RWPE1 (cell line): ENCODE results near the gene PIGO.

Experiments used
- CTCF ChIA-PET: fragments of 350-600 bp; sonication (Branson Sonifier 250); formaldehyde crosslinking; extraction: SDS; loops from one replicate; lab custom pipeline; 2021; lab: Yijun Ruan, JAX
- POLR2A ChIA-PET: fragments of 400-600 bp; formaldehyde crosslinking; extraction: SDS; loops from one replicate; lab custom pipeline; 2020; ENCODE audit warnings: antibody characterized with exemption; ENCODE audit not compliant: low non-redundant PET; lab: Yijun Ruan, JAX
- DNase-seq: peaks from one replicate; pipeline ENCODE4 v3.0.0; 2012; ENCODE audit warnings: low spot score
- H3K27ac ChIP-seq: fragments of 450-650 bp; 2 replicates; pipeline ENCODE4 v1.5.1; 2017
- TF ChIP-seq, protein P1 (sequence below): fragments of 450-650 bp; conservative IDR thresholded peaks from 2 replicates; pipeline ENCODE4 v1.5.1; 2017; ENCODE audit warnings: low read depth, mild to moderate bottlenecking

PIGO gene

DNA sequence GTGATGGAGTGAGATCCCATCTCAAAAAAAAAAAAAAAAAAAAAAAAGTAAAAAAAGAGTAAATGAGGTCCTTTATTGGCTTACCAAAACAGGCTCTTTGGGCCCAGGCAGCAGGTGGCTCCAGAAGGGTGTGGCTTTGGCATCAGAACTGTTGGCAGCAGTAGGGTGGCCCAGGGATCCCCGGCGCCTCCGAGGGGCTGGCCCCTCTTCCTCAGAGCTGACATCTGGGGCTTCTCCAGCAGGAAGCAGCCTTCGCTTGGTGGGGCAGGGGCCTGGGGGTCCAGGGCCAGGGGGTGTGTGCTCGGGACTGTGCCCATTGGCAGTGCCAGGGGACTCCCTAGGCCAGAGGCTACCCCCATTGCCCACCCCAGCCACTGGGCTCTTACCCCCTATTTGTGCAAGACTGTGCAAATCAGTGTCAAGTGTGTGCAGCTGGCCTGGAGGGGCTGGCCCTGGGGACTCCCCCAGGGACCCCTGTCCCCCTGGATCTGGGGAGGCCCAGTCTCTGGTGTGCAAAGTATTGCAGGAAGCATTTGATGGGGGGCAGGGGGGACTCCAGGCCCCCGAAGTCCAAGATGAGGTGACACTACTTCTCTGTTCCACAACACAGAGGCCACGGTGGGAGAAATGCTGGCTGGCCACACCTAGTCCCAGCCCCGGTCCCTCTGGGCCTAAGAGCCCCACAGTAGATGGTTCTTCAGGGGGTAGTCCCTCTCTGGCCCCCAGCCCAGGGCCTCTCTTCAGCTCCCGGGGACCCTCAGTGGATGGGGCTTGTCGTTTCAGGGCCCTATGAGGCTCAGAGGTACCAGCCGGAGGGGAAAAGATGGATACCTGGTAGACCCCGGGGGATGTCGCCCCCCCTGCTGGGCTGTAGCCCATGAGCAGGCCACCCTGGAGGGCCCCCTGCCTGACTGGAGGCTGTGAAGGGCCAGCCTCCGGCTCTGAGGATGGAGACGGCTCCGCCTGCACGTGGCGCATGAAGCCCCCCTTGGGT, 11.2 kb upstream of the PIGO start:
- DNase-seq: no peak
- POLR2A ChIA-PET: no interaction called here
- TF ChIP-seq, protein P1, sequence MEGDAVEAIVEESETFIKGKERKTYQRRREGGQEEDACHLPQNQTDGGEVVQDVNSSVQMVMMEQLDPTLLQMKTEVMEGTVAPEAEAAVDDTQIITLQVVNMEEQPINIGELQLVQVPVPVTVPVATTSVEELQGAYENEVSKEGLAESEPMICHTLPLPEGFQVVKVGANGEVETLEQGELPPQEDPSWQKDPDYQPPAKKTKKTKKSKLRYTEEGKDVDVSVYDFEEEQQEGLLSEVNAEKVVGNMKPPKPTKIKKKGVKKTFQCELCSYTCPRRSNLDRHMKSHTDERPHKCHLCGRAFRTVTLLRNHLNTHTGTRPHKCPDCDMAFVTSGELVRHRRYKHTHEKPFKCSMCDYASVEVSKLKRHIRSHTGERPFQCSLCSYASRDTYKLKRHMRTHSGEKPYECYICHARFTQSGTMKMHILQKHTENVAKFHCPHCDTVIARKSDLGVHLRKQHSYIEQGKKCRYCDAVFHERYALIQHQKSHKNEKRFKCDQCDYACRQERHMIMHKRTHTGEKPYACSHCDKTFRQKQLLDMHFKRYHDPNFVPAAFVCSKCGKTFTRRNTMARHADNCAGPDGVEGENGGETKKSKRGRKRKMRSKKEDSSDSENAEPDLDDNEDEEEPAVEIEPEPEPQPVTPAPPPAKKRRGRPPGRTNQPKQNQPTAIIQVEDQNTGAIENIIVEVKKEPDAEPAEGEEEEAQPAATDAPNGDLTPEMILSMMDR: no peak
- no peak overlapping the region for H3K27ac ChIP-seq
- CTCF ChIA-PET: interaction anchor here (0.6 to 0.9 kb wide), 2 partner anchors 9 to 172 kb away, joined by 3 read pairs; no protein-coding TSS in a partner anchor

DNA sequence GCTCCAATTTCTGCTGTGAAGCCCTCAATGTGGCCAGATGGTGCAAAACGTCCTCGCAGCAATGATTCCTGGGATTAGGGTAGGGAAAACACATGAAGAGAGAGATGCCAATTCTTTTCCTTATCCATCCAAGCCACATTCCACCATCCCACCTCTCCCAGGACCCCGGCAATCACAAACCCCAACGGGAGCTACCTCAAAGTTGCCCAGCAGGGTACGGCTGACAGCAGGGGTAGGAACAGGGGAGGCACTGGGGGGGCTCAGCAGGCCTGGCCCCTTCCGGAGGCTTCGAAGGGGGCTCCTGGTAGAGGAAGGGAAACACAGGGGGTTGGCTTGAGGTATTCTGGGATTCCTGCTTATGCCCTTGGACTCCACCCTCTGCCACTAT, 9.9 kb upstream of the PIGO start:
- DNase-seq: no peak
- H3K27ac ChIP-seq: peak overlapping the region; percentile 83; the same call in 1 of the 2 replicates
- ChIA-PET POLR2A (no interaction called here), CTCF (interaction anchor here (0.6 kb wide), 1 partner anchor 10 kb away, joined by 3 read pairs; the partner anchor contains the start of gene PIGO)
- TF ChIP-seq, protein P1: no peak

DNA sequence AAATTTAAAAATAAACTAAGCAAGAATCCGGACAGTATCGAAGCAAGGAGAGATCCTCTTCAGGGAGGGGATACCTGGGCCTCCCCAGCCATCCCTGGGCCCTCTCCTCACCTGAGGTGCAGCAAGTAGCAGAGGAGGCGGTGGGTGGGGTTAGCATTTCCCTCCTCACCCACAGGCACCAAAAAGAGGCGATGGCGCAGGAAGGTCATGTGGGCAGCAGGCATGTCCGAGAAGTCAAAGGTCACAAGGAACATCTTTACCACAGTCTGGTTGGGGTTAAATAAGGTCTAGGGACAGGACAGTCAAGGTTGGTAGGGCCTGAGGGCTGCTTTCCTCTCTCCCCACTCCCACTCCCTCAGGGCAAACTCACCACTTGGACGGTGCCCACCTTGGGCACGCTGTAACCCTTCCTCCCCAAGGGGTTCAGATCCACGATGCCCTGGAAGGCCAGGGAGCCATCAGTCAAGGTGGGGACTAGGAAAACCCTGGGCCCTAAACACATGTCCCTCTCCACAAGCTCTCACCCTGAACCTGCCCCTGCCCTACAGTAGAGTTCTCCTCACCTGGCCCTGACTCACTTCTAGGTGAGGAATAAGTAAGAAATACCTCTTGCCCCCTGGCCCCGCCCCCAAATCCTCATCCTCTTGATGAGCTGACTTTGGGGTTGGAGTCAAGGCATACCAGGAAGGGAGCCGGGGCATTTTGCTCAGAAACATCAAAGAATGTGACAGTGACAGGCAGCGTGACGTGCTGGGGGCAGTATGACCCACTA, 9.4 kb upstream of the PIGO start:
- POLR2A ChIA-PET: no interaction called here
- TF ChIP-seq, protein P1: no peak
- peak overlapping the region; percentile 83 for H3K27ac ChIP-seq
- DNase-seq: no peak
- CTCF ChIA-PET: no interaction called here

DNA sequence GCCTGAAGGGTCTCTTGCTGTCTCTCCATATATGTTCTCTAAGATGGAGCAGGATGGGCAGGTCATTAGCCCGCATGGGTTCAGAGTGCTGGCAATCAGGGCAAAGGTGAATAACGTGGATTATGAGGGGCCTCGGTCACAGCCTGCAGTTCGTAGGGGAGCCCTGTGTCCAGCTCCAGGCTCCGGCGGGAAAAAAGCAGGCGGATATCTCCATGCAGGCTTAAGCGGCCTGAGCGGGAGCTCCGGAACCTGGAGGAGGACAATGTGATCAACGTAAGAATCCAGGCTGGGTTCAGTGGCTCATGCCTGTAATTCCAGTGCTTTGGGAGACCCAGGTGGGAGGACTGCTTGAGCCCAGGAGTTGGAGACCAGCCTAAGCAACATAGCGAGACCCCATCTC, 8.7 kb upstream of the PIGO start:
- TF ChIP-seq, protein P1: no peak
- CTCF ChIA-PET: no interaction called here
- POLR2A ChIA-PET: no interaction called here
- H3K27ac ChIP-seq: peak overlapping the region; percentile 83
- DNase-seq: no peak

DNA sequence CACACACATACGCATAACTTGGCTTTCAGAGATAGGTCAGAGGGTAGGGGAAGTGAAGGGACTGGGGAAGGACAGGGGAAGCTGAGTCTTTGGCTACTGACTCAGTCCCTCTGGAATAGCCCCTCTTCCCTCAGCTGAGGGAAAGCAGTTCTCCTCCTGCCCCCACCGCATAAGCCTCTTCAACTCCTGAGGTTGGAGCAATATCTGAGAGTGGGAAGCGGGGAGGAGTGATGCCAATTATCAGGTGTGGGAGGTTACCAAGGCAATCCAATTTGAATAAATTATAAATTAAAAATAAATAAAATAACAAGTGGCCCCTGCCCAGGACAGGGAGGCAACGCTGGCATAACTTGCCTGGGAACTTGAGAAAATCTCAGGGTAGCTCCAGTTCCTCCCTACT, 8.2 kb upstream of the PIGO start:
- no peak for DNase-seq
- POLR2A ChIA-PET: no interaction called here
- TF ChIP-seq, protein P1: no peak
- CTCF ChIA-PET: no interaction called here
- peak overlapping the region; percentile 83 for H3K27ac ChIP-seq

DNA sequence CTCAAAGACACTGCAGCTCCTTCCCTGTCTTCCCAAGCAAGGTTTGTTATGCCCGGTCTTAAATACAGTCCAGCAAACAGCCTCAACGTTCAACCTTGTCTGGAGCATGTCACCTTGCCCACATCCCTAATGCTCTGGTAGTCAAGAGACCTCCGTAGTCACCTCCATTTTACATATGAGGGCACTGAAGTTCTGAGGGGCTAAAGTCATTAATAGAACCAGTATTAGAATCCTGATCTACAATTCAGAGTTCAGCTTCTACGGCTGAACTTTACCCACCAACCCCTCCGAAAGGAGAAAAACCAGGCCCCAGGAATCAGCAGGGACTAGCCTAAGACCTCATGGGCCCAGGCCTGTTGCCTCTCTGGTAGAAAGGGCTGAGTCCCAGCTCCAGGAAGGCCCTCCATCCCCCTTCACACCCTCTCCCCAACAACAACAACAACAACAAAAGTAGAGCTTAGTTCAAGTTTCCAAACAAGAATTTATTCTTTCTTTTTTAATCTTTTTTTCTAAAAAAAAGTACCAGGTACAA, 7.3 kb upstream of the PIGO start:
- H3K27ac ChIP-seq: peak overlapping the region; percentile 83
- TF ChIP-seq, protein P1: no peak
- ChIA-PET POLR2A (interaction anchor here (0.9 to 1.6 kb wide), 3 partner anchors 8 to 31 kb away, joined by 3 to 10 read pairs (median 6); partner anchors contain the start of genes ATOSB and VCP), CTCF (interaction anchor here (0.7 kb wide), 1 partner anchor 1646 kb away, joined by 3 read pairs; no protein-coding TSS in a partner anchor)
- DNase-seq: no peak
